OCI-LY1 (cell line): ENCODE results near the gene P2RY12.

Source experiments
- H2AFZ ChIP-seq: fragments of 200-600 bp; sonication (generic), shearing (Covaris generic); 2 replicates; pipeline ENCODE4 v1.6.0; 2014; ENCODE audit warnings: antibody characterized with exemption, mild to moderate bottlenecking, low read length
- H3F3A ChIP-seq: fragments of 200-600 bp; sonication (generic), shearing (Covaris generic); 2 replicates; pipeline ENCODE4 v1.6.0; 2014; ENCODE audit warnings: mild to moderate bottlenecking, antibody characterized with exemption, low read length, moderate library complexity; ENCODE audit not compliant: insufficient read depth
- H3K27ac ChIP-seq: fragments of 200-600 bp; sonication (generic); 2 replicates; pipeline ENCODE4 v1.5.1; 2014; ENCODE audit warnings: low read length, mixed run types, mild to moderate bottlenecking, low read depth; ENCODE audit not compliant: poor library complexity, severe bottlenecking
- H3K27me3 ChIP-seq: fragments of 200-600 bp; sonication (generic); 2 replicates; pipeline ENCODE4 v1.6.0; 2014; ENCODE audit warnings: antibody characterized with exemption, mild to moderate bottlenecking, low read length, moderate library complexity; ENCODE audit not compliant: insufficient read depth
- H3K36me3 ChIP-seq: fragments of 200-600 bp; sonication (generic); 2 replicates; pipeline ENCODE4 v1.6.1; 2014; ENCODE audit warnings: mild to moderate bottlenecking, antibody characterized with exemption, low read length, moderate library complexity, mixed read lengths; ENCODE audit not compliant: insufficient read depth
- H3K4me1 ChIP-seq: fragments of 200-600 bp; sonication (generic); 2 replicates; pipeline ENCODE4 v1.5.1; 2014; ENCODE audit warnings: mild to moderate bottlenecking, low read length, moderate library complexity; ENCODE audit not compliant: insufficient read depth, severe bottlenecking
- H3K4me2 ChIP-seq: fragments of 200-600 bp; sonication (generic), shearing (Covaris generic); 2 replicates; pipeline ENCODE4 v1.6.1; 2014; ENCODE audit warnings: low read length
- H3K4me3 ChIP-seq: fragments of 200-600 bp; sonication (generic); 2 replicates; pipeline ENCODE4 v1.5.1; 2014; ENCODE audit warnings: low read length, low read depth, mild to moderate bottlenecking, mixed read lengths; ENCODE audit not compliant: poor library complexity, severe bottlenecking
- H3K79me2 ChIP-seq: fragments of 200-600 bp; shearing (Covaris generic); 2 replicates; pipeline ENCODE4 v1.6.1; 2016; ENCODE audit warnings: mixed run types, low read length, mixed read lengths; ENCODE audit not compliant: insufficient read depth
- H3K9ac ChIP-seq: fragments of 200-600 bp; sonication (generic), shearing (Covaris generic); 2 replicates; pipeline ENCODE4 v1.6.1; 2014; ENCODE audit warnings: mild to moderate bottlenecking, low read length, mixed read lengths
- H3K9me2 ChIP-seq: fragments of 200-600 bp; sonication (generic), shearing (Covaris generic); 2 replicates; pipeline ENCODE4 v1.6.1; 2014; ENCODE audit warnings: low read depth, mild to moderate bottlenecking, low read length, mixed read lengths
- H3K9me3 ChIP-seq: fragments of 200-600 bp; shearing (Covaris generic); 2 replicates; pipeline ENCODE4 v1.6.1; 2014; ENCODE audit warnings: low read length, mixed read lengths
- H4K20me1 ChIP-seq: fragments of 200-600 bp; sonication (generic), shearing (Covaris generic); 2 replicates; pipeline ENCODE4 v1.6.0; 2016; ENCODE audit warnings: mild to moderate bottlenecking, low read length; ENCODE audit not compliant: insufficient read depth
- CTCF ChIP-seq: fragments of 200-600 bp; sonication (generic), shearing (Covaris generic); IDR thresholded peaks from 2 replicates; pipeline ENCODE4 v1.5.1; 2017; ENCODE audit warnings: mild to moderate bottlenecking, antibody characterized with exemption, low read length, moderate library complexity, mixed read lengths
- EZH2 ChIP-seq: fragments of 200-600 bp; sonication (generic), shearing (Covaris generic); IDR thresholded peaks from 2 replicates; pipeline ENCODE4 v1.8.0; 2017; ENCODE audit warnings: borderline replicate concordance, mixed run types, mild to moderate bottlenecking, antibody characterized with exemption, low read length, moderate library complexity, mixed read lengths

The P2RY12 gene

GRCh38 chr3:151347432-151347831 lies 37.1 kb downstream of the P2RY12 start:
- H3K9me3 ChIP-seq: no peaks in the 10 kb centered on the region
- no peaks in the 10 kb centered on the region for H3K9me2 ChIP-seq
- TF ChIP-seq CTCF (no peak), EZH2 (no peak)
- H3K4me2 ChIP-seq: no peak overlapping the region
- H2AFZ ChIP-seq: no peak overlapping the region
- no peak overlapping the region for H3K4me3 ChIP-seq
- no peak overlapping the region for H3K27ac ChIP-seq
- no peaks in the 10 kb centered on the region for H3K4me1 ChIP-seq
- no peak overlapping the region for H3K9ac ChIP-seq
- H3K79me2 ChIP-seq: no peaks in the 10 kb centered on the region
- H3K27me3 ChIP-seq: no peaks in the 10 kb centered on the region
- no peaks in the 10 kb centered on the region for H3K36me3 ChIP-seq
- no peaks in the 10 kb centered on the region for H4K20me1 ChIP-seq
- no peaks in the 10 kb centered on the region for H3F3A ChIP-seq

- Histone ChIP-seq H3K36me3 (no peaks in the 10 kb centered on the region), H3K27ac (no peak overlapping the region), H3K9me2 (no peaks in the 10 kb centered on the region), H3K9me3 (no peaks in the 10 kb centered on the region), H4K20me1 (no peaks in the 10 kb centered on the region), H3K9ac (no peak overlapping the region), H3K4me3 (no peak overlapping the region), H3K4me1 (no peaks in the 10 kb centered on the region), H3K79me2 (no peaks in the 10 kb centered on the region), H3K4me2 (no peak overlapping the region), H3F3A (no peaks in the 10 kb centered on the region), H3K27me3 (no peaks in the 10 kb centered on the region), H2AFZ (no peak overlapping the region)
- no peak for TF ChIP-seq EZH2
- no peak for TF ChIP-seq CTCF
Observed at GRCh38 chr3:151346292-151346691, 38.3 kb downstream of the P2RY12 start.

- no peak overlapping the region for H3K4me3 ChIP-seq
- no peak overlapping the region for H2AFZ ChIP-seq
- H3K4me2 ChIP-seq: no peak overlapping the region
Observed at GRCh38 chr3:151345859-151346258, 38.7 kb downstream of the P2RY12 start.

More at GRCh38 chr3:151345859-151346258, 38.7 kb downstream of the P2RY12 start:
- TF ChIP-seq EZH2: no peak
- no peak for TF ChIP-seq CTCF
- no peaks in the 10 kb centered on the region for H3K4me1 ChIP-seq
- H3K9me2 ChIP-seq: no peaks in the 10 kb centered on the region
- no peaks in the 10 kb centered on the region for H3F3A ChIP-seq
- H3K9me3 ChIP-seq: no peaks in the 10 kb centered on the region
- H3K9ac ChIP-seq: no peak overlapping the region
- no peaks in the 10 kb centered on the region for H3K79me2 ChIP-seq
- no peaks in the 10 kb centered on the region for H3K36me3 ChIP-seq
- no peak overlapping the region for H3K27ac ChIP-seq
- H4K20me1 ChIP-seq: no peaks in the 10 kb centered on the region
- H3K27me3 ChIP-seq: no peaks in the 10 kb centered on the region
